Heart right ventricle (tissue), 16 donors: ENCODE results near the gene OSBPL8. TPM values are rescaled to one million over a fixed set of nuclear protein-coding genes. Genes with fewer than 3 reads are reported as not detected.

Experiments used
- ATAC-seq, 8 donors: fragments of 200-7000 bp; cut with Tn5 transposase; one replicate each; pipeline ENCODE4 v1.9.1; 2020; ENCODE audit warnings: mild to moderate bottlenecking in 8 of 8, moderate library complexity in 8 of 8, moderate number of reproducible peaks in 1 of 8
- DNase-seq, 2 donors: peaks; one replicate each; pipeline ENCODE4 v3.0.0-alpha.2; 2020
- H3K27ac ChIP-seq, 10 donors: fragments of 200-600 bp; sonication (generic) in 2 of 10; one replicate each; pipeline versions ENCODE4 v1.5.0 to v1.8.0; 2020 to 2022; ENCODE audit warnings: mild to moderate bottlenecking in 3 of 10
- H3K27me3 ChIP-seq, 7 donors: fragments of 200-600 bp; one replicate each; pipeline ENCODE4 v1.8.0; 2021 to 2022; ENCODE audit warnings: mild to moderate bottlenecking in 2 of 7
- H3K36me3 ChIP-seq, 9 donors: fragments of 200-600 bp; sonication (generic) in 1 of 9; one replicate each; pipeline versions ENCODE4 v1.5.0 to v1.8.0; 2020 to 2022; ENCODE audit warnings: mild to moderate bottlenecking in 2 of 9
- H3K4me1 ChIP-seq, 9 donors: fragments of 200-600 bp; sonication (generic) in 1 of 9; one replicate each; pipeline versions ENCODE4 v1.5.0 to v1.8.0; 2020 to 2022; ENCODE audit warnings: mild to moderate bottlenecking in 4 of 9
- H3K4me3 ChIP-seq, 10 donors: fragments of 200-600 bp; sonication (generic) in 2 of 10; one replicate each; pipeline versions ENCODE4 v1.5.0 to v1.8.0; 2020 to 2022; ENCODE audit warnings: mild to moderate bottlenecking in 7 of 10, moderate library complexity in 2 of 10
- H3K9me3 ChIP-seq, 11 donors: fragments of 200-600 bp in 10 of 11; sonication (generic) in 2 of 11; one replicate each; pipeline versions ENCODE4 v1.5.0 to v1.8.0; 2013 to 2022; ENCODE audit warnings: mild to moderate bottlenecking in 2 of 11, control low read depth in 1 of 11, moderate library complexity in 1 of 11
- CTCF ChIP-seq, 9 donors: fragments of 200-600 bp; sonication (generic) in 2 of 9; IDR thresholded peaks; one replicate each; pipeline versions ENCODE4 v1.5.0 to v1.8.0; 2021 to 2022; ENCODE audit warnings: antibody characterized with exemption in 9 of 9, mild to moderate bottlenecking in 5 of 9, moderate library complexity in 1 of 9
- WGBS, 2 donors: extraction: QIAGEN DNeasy Blood & Tissue Kit; methylation state at CpG; one replicate each; pipeline ENCODE4 v1.1.7; 2013; ENCODE audit warnings: inconsistent platforms in 1 of 2; 5-methylcytosine and 5-hydroxymethylcytosine counted together
- intact Hi-C, 10 donors: fragments of 100-400 bp; cut with DNase I; formaldehyde crosslinking; loops; one replicate each; pipeline versions ENCODE4 v1.11.1 to v1.14.2; 2022
- polyA plus RNA-seq, 2 donors: library from polyadenylated mRNA; stranded (reverse); fragments of 200-250 nt; gene quantifications; one replicate each; pipeline ENCODE4 v1.2.3, GENCODE V29; 2013
- total RNA-seq, 10 donors: library from RNA; stranded (reverse); fragmentation: NEBNext Ultra II Directional in 3 of 10; extraction: Animal tissue kit (Norgen Biotek cat#: 25700) in 3 of 10; gene quantifications; one replicate each; pipeline versions ENCODE4 v1.2.1 to v1.2.4, GENCODE V29; 2021 to 2023
- donor health status: Arrhythmogenic right ventricular cardiomyopathy.
- donor health status: ischemic (EF 13 %, LVEDD 7.1; RV severe dilation, severe dysfunction).
- donor health status: healthy with polysubstance abuse.
- donor health status: DM: no; HTN: yes; CAD: no.
- donor health status: DM: no; HTN: no; CAD: no.
- donor health status: ischemic (EF 25% LVEDD 6.9; RV normal size, moderate dysfunction).
- donor health status: ischemic (EF 25% LVEDD 5.7; RV mildly dilated, moderate dysfunction).
- donor health status: healthy.
- donor health status: DM: yes; HTN: yes; CAD: no.
- donor health status: Ischemic cardiomyopathy.
- donor health status: ischemic (EF 35%, LVEDD 5.7; RV mildly dilated, moderate dysfunction).
- donor health status: nonischemic (EF 11% LVEDD 7.7; RV severe dilation, severe dysfunction).
- donor health status: DM: yes; HTN: yes; CAD: no.
- donor health status: PGD.
- donor health status: ischemic (EF 29% LVEDD 5.4; RV normal size, mild dysfunction).
- donor health status: nonischemic (EF 23%, LVEDD 6.1; RV moderate dilation, normal function).

The OSBPL8 gene
- total and polyA plus RNA-seq, 12 donors: 5.6 to 50.0 (median 33.3) TPM

- Histone ChIP-seq H3K36me3 (no peaks in the 10 kb centered on the region), H3K27me3 (no peaks in the 10 kb centered on the region), H3K27ac (peak overlapping the region in 1 of 10 donors; percentile 2), H3K4me3 (no peak overlapping the region), H3K9me3 (no peaks in the 10 kb centered on the region), H3K4me1 (peaks cover 2 to 48% (median 17%) of the 10 kb centered on the region in 9 donors)
- ATAC-seq: no peak
- DNase-seq: no peak
- intact Hi-C loops: no loop called here
- 88 to 91% methylated on average over 5 of the region's 5 CpGs for WGBS, 2 donors
- no peak for TF ChIP-seq CTCF (IDR thresholded peaks at IDR 0.05)
Measured at GRCh38 chr12:76542908-76543307, 16.7 kb downstream of the OSBPL8 start.

- Histone ChIP-seq H3K36me3 (no peaks in the 10 kb centered on the region), H3K27ac (no peak overlapping the region), H3K27me3 (no peaks in the 10 kb centered on the region), H3K4me3 (no peak overlapping the region), H3K9me3 (peaks cover 0 to 9% (median 0%) of the 10 kb centered on the region in 11 donors), H3K4me1 (peaks cover 0 to 26% (median 11%) of the 10 kb centered on the region in 9 donors)
- intact Hi-C loops: no loop called here
- peak in 3 of 8 donors; percentile 41 to 52 (median 44) for ATAC-seq
- DNase-seq: no peak
- TF ChIP-seq CTCF (IDR thresholded peaks at IDR 0.05): no peak
- WGBS, 2 donors: 27 to 39% methylated on average over 6 of the region's 6 CpGs
Measured at GRCh38 chr12:76539727-76540126, 19.8 kb downstream of the OSBPL8 start.

GRCh38 chr12:76537923-76538322 is 21.6 kb downstream of the OSBPL8 start:
- H3K4me3 ChIP-seq: no peak overlapping the region
- H3K9me3 ChIP-seq: peaks cover 0 to 9% (median 0%) of the 10 kb centered on the region in 11 donors
- no peak for DNase-seq
- no peaks in the 10 kb centered on the region for H3K27me3 ChIP-seq
- no peak overlapping the region for H3K27ac ChIP-seq
- 98 to 99% methylated on average over 2 of the region's 2 CpGs for WGBS, 2 donors
- H3K4me1 ChIP-seq: peaks cover 0 to 26% (median 11%) of the 10 kb centered on the region in 9 donors
- intact Hi-C loops: no loop called here
- ATAC-seq: no peak
- no peak for TF ChIP-seq CTCF (IDR thresholded peaks at IDR 0.05)
- H3K36me3 ChIP-seq: peaks cover 0 to 5% (median 0%) of the 10 kb centered on the region in 9 donors

- H3K4me3 ChIP-seq: no peak overlapping the region
- H3K27ac ChIP-seq: no peak overlapping the region
- H3K9me3 ChIP-seq: peaks cover 0 to 9% (median 0%) of the 10 kb centered on the region in 11 donors
- H3K4me1 ChIP-seq: peaks cover 0 to 34% (median 11%) of the 10 kb centered on the region in 9 donors
- DNase-seq (no peak), ATAC-seq (no peak)
- intact Hi-C loops: no loop called here
- TF ChIP-seq CTCF (IDR thresholded peaks at IDR 0.05): no peak
- WGBS, 2 donors: 92 to 94% methylated on average over 5 of the region's 5 CpGs
- peaks cover 0 to 5% (median 0%) of the 10 kb centered on the region in 9 donors for H3K36me3 ChIP-seq
- H3K27me3 ChIP-seq: no peaks in the 10 kb centered on the region
Measured at GRCh38 chr12:76536546-76536945, 23.0 kb downstream of the OSBPL8 start.
